GM12873 (cell line): ENCODE measurements around the gene MTHFS.
A peak's percentile ranks its signal among the peaks of the same experiment; 100 is the strongest.

Experiments used
- CTCF ChIP-seq: IDR thresholded peaks from 2 replicates; pipeline ENCODE4 v1.5.1; 2012; ENCODE audit warnings: low read depth, mild to moderate bottlenecking, moderate library complexity, low read length, control low read depth; ENCODE audit not compliant: insufficient read depth; ENCODE audit errors: missing control alignments

MTHFS gene

GRCh38 chr15:79896634-79897379, at the start of gene MTHFS:
Gene MTHFS, minus strand, starts transcription at chr15:79897014. Its CDS starts 26 bp downstream, at chr15:79896988.
- TF ChIP-seq CTCF, result peak; percentile 34

GRCh38 chr15:79944622-79945021, 47.8 kb upstream of the MTHFS start:
- no peak for TF ChIP-seq CTCF

GRCh38 chr15:79943820-79944219, 47.0 kb upstream of the MTHFS start:
- TF ChIP-seq CTCF, result no peak

GRCh38 chr15:79942741-79943481, 46.1 kb upstream of the MTHFS start:
- TF ChIP-seq CTCF, result no peak

GRCh38 chr15:79939399-79939798, 42.6 kb upstream of the MTHFS start:
- no peak for TF ChIP-seq CTCF

GRCh38 chr15:79938143-79938542, 41.3 kb upstream of the MTHFS start:
- TF ChIP-seq CTCF, result no peak

GRCh38 chr15:79933231-79933630, 36.4 kb upstream of the MTHFS start:
- no peak for TF ChIP-seq CTCF
